GM18858 (cell line): ENCODE measurements around the gene CSPG5.

Experiments used
- ATAC-seq: cut with Tn5 transposase; IDR thresholded peaks from one replicate; pipeline ENCODE4 v1.9.1; 2021; ENCODE audit not compliant: unreplicated experiment

Gene CSPG5

DNA sequence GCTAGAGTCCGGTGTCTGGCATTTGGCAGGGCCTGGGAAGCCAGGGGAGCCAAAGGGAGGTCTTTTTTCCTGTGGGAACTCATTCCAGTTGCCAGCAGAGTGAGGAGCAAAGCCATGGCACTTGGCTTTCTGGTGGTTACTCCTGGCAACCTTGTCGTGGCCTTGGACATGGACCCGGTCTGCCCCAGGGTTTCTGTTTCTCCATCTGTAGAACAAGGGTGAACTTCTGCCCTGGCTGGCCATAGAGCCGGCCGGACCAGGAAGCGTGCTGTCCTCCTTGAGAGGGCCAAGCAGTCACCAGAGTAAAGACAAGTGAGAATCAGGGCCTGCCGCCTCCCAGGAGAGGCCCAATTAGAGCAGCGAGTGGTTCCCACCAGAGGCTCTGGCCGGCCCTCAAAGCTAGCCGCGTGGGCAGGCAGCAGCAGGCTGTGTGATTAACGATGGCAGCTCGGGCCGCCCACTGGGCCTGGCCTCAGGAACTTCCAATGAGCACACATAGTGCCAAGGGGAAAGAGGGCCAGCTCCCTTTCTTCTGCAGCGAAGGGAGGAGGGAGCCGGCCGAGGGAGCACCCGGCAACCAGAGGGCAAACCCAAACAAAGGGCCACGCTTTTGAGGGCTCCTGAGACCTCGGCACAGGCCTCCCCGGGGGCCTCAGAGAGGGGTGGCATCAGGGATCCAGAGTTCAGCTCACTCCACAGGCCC lies 36.0 kb downstream of the CSPG5 start:
- no peak for ATAC-seq

GRCh38 chr3:47541583-47542108 lies 37.0 kb downstream of the CSPG5 start:
- no peak for ATAC-seq

DNA sequence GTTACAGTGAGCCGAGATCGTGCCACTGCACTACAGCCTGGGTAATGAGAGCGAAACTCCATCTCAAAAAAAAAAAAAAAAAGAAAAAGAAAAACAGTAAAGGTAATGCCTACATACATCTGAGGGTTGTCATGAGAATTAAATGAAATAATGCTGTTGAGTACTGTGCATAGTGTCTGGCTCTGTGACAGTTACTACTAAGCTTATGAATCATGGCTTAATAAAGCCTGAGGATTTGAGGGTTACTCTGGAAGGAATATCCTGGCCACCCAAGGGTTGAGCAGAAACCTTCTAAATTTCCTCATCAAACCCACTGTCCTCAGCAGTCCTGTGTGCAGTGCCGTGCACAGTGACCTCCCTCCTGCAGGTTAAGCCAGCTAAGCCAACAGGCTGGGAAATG lies 38.4 kb downstream of the CSPG5 start:
- ATAC-seq, result no peak

GRCh38 chr3:47536967-47537366 lies 41.7 kb downstream of the CSPG5 start:
- no peak for ATAC-seq

DNA sequence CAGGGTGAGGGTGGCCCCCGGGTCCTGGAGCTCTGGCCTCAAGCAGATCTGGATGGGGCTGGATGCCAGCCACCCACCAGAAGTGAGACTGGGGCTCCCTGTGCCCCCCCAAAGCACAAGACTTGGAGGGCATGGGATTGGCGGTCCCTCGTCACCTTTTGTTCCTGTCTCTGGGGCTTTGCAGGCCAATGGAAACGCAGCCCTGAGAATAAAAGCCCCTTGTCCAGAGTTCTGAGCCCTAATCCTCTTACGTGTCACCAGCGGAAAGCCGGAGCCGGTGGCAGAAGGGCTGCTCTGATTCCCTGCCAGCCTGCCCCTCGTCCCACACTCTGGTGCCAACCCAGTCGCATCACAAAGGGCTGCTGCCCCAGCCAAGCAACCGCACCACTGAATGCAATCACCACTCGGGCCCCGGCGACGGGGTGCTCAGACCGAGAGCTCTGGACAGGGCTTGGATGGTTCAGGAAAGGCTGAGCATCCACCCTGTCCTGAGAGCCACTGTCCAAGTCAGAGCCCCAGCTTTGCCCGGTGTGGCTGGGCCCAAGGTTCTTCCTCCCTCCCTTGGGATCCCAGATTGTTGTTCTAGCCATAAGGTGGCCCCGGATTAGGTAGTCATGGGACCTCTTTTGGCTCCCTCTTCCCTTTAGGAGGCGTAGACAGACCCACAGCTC lies 42.3 kb downstream of the CSPG5 start:
- ATAC-seq, result no peak

DNA sequence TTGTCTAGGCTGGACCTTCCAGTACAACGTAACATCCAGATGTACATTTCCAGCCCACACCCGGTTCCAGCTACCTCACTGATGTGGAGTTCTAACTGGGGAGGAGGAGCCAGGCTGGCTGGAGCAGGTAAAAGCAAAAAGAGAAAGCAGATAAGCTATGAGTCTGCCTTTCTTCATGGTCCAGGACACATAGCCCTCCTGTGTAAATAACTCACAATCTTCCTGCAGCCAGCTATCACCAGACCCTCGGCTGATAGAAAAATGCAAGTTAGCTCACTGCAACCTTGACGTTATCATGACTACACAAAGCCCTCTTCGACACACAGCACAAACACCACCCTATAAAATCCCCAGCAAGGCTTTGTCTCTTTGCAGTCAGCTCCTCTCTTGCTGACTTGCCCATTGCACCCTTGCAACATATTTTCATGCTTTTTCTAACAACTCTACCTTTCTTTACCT lies 44.6 kb downstream of the CSPG5 start:
- no peak for ATAC-seq

- ATAC-seq, result no peak
Measured at GRCh38 chr3:47533481-47533880, 45.2 kb downstream of the CSPG5 start.

DNA sequence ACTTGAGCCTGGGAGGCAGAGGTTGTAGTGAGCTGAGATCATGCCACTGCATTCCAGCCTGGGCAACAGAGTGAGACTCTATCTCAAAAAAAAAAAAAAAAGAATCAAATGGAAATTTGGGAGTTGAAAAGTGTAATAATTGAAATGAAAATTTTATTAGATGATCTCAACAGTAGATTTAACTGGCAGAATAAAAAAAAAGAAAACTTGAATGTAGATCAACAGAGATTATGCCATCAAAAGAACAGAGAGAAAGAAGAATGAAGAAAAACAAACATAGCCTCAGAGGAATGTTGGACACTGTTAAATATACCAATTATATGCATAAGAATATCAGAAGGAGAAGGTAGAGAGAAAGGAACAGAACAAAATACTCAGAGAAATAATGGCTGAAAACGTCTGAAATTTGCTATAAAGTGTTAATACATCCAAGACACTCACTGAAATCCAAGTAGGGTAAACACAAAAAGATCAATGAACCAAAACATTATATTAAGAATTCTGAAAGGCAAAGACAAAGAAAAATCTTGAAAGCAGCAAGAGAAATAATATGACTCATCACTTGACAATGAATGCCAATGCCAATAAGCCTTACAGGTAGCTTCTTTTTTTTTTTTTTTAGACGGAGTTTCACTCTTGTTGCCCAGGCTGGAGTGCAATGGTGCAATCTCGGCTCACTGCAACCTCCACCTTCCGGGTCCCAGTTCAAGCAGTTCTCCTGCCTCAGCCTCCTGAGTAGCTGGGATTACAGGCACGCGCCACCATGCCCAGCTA lies 50.5 kb downstream of the CSPG5 start:
- no peak for ATAC-seq

GRCh38 chr3:47525617-47526016 lies 53.0 kb downstream of the CSPG5 start:
- ATAC-seq, result no peak

DNA sequence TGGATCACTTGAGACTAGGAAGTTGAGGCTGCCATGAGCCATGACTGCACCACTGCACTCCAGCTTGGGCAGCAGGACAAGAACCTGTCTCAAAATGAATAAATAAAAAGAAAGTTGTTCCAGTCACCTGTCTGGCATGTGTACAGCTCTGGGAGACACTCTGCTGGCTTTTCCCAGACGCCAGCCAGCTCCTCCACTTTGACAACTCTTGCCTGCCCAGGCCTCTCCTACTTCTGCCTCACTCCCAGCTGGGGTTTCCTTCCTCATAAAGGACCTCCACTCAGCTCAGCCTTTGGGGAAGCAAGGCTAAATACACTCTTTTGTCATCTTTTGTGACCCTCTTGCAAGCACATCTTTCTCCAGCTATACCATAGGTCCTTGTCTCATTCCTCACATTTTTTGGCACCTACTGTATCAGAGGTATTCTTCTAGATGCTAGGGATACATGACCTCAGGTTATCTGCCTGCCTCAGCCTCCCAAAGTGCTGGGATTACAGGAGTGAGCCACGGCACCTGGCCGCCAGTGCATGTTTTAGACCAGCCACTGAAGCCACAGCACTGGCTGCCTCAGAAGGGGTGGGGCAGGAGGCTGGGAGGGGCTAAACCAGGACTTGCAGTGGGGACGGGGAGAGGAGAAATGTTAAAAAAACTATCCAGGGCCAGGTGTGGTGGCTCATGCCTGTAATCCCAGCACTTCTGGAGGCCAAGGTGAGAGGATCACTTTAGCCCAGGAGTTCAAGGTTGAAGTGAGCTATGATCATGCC lies 55.2 kb downstream of the CSPG5 start:
- ATAC-seq, result no peak

DNA sequence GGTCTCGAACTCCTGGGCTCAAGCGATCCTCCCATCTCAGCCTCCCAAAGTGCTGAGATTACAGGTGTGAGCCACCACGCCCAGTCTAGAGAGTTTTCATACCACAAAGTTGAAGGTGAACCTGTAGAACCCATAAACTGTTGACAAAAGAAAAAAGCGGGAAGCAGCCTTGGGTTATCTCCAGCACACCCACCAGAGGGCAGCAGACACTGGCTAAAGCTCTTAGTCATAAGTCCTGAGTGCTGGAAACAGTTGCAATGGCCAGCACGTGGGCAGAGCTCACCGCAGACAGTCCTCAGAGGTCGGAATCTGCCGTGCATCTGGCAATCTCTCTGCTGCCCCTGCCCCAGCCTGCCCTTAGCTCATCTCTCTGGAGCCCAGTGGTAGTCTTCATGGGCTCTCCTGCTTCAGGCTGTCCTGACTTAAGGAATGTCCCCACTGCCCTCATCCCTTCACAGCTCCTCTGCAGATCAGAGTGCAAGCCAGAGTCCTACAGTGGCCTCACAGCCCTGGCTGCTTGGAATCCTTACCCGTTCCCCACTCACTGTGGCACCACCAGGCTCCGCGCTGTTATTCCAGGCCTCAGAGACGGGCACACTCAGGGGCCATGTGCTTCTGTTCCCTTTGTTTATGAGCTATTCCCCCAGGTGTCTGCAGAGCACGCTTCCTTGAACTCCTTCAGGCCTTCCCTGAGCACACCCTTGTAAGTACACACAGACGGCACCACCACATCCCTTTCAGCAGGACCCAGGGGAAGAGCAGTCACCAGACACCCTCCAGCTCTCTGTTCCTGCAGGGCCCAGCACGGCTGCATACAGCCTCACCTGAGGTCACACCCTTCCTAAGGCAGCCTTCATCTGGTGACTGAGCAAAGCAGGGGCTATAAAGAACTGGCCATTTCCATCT lies 56.3 kb downstream of the CSPG5 start:
- ATAC-seq, result no peak

DNA sequence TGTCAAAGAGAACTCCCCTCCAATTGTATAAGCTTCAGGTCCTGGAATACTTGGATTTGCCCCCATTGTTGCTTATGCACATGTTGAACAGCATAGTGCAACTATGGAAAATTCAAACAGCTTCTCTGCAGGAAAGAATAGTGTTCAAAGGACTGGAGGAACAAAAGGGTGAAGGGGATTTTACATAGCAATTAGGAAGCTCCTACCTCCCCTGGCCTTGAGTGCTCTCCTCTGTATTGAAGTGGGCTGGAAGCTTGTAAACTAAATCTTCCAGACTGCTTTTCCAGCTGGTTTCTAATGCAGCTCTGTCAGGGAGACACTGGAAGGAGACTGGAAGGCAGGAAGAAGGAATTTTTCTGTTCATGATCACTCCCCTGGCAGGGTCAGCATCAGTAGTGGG lies 57.9 kb downstream of the CSPG5 start:
- no peak for ATAC-seq

- ATAC-seq, result no peak
Measured at GRCh38 chr3:47517937-47518336, 60.7 kb downstream of the CSPG5 start.

DNA sequence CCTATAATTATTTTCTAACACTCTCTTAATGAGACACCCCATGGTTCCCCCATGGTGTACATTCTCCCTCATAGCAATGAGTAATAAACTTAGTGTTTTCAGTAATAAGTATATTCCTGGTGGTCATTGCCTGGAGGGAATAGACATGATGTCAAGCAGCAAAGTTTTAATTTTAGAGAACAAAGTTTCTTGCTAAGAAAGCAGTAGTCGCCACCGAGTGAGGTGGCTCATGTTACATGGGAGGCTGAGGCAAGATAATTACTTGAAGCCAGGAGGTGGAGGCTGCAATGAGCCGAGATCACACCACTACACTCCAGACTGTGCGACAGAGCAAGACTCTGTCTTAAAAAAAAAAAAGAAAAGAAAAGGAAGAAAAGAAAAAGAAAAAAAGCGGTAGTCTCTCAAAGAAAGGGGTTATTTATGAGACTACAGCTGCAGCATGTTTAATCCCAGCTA lies 62.8 kb downstream of the CSPG5 start:
- ATAC-seq, result no peak

DNA sequence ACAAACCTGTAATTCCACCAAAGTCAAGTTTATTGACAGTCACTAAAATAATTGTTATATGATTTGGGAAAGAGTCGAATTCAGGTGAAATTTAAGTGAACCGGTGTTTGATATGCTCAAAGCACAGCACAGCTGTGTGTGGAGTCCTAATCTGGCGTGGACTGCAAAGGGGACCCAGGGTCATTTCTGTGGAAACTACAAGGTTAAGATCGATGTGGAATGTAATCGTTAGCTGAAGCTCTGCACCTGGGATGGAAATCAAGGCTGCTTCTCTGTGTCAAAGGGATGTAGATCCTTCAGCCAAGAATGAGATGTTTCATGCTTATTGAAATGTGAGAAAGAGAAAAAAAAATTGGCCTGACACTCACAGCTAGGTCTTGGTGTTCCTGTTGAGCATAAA lies 63.6 kb downstream of the CSPG5 start:
- ATAC-seq, result no peak

DNA sequence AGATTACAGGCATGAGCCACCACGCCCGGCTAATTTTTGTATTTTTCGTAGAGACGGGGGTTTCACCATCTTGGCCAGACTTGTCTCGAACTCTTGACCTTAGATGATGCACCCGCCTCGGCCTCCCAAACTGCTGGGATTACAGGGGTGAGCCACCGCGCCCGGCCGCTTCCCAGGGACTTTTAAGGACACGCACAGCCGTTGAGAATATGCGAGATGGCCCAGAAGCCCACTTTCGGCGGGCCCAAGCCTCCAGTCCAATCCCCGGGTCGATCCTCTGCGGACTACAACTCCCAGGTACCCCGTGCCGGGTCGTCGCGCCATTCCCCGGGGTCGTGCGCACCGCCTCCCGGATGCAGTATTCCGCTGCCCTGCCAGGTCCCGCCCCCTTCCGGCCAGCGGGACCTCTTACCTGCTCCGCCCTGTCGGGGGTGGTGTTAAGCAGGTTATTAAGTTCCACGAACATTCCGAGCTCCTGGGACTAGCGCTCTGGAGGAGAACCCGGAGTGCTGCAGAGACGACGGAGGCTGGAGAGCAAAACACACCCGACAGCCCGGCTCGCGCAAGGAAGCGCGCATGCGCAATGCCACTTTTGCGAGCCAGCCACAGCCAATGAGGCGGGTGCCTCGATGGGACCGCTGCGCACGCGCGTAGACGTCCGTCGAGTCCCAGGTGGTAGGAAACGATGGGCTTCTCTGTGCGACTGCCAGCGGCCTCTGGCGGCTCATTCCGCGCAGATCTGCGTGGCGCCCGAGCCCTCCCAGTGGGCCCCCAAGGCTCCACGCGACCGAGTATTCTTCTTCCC lies 65.3 kb downstream of the CSPG5 start, which contains the start of gene ELP6:
ELP6 (minus strand) TSS at position 588 of the 805 bp plus-strand sequence; CDS start at position 466, 122 bp downstream.
- peak; percentile 81 for ATAC-seq

DNA sequence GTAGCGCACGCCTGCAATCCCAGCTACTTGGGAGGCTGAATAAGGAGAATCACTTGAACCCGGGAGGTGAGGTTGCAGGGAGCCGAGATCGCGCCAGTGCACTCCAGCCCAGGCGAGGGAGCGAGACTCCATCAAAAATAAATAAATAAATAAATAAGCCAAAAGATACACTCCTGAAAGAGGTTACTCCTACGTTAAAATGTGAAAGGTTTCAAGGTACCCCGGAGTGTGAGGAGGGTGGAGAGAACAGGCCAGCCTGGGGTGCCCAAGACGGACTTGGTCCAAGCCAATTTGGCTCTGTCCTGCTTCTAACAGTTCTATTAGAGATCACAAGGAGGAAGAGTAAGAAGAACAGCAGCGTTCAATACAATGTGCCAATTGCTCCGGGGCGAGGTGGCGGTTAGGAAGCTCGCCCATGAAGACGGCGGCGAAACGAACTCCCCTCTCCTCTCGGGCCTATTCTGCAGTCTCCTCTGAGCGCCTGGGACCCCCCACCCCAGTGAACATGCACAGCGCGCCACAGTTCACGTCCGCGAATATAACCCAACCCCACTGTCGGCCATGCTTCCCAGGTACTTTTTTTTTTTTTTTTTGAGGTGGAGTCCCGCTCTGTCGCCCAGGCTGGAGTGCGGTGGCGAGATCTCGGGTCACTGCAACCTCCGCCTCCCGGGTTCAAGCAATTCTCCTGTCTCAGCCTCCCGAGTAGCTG lies 66.1 kb downstream of the CSPG5 start:
- no peak for ATAC-seq
